Measurements from ENCODE around the gene EXOC7.

Gene EXOC7

DNA sequence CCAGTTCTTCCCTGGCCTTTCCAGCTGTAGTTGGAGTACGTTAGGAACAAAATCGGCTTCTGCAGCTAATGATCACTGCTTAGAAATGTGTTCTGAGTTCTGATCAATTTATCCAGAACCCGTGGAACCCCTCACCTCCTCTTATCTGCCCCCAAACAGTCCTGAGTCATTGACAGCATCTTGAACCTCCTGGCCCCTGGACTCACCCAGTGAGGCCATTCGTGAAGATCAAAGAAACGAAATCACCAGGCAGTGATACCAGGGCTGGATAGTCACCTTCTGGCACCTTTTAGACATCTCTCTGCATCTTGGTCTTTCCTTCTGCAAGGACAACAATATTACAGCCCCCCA lies 17.0 kb upstream of the EXOC7 start:
- no peak for DNase-seq (ENCODE audit: low read depth in 2 of 2)

DNA sequence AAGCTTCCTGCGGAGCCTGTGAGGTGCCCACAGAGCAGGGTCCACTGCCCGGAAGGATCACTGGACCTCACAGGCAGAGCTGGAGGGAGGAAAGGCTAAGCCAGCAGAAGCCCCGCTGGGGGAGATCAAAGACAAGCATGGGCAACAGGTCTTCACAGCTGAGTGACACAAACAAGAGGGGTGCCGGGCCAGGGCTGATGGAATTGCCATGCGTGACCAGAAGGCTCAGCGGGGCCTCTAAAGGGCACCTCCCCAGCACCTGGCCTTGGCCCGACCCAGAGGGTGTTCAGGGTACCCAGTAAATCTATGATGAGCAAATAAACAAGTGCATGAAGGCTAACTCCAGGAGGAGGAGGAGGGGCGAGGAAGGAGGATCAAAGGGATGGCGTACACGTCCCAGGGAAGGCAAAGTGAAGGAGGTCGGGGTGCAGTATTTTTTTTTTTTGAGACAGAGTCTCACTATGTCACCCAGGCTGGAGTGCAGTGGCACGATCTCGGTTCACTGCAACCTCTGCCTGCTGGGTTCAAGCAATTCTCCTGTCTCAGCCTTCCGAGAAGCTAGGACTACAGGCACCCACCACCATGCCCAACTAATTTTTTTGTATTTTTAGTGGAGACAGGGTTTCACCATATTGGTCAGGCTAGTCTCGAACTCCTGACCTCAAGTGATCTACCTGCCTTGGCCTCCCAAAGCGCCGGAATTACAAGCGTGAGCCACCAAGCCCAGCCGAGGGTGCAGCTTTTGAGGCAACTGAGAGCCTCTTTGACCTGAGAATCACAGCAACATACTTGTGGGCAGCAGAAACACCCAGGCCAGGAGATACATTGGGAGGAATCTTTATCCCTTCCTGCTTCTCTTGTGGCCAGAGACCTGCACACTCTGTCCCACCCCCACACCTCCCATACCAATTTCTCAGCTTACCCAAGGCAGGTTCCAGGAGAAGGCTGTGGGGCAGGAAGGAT lies 16.1 kb upstream of the EXOC7 start:
- DNase-seq (ENCODE audit: low read depth in 2 of 2) = no peak

DNA sequence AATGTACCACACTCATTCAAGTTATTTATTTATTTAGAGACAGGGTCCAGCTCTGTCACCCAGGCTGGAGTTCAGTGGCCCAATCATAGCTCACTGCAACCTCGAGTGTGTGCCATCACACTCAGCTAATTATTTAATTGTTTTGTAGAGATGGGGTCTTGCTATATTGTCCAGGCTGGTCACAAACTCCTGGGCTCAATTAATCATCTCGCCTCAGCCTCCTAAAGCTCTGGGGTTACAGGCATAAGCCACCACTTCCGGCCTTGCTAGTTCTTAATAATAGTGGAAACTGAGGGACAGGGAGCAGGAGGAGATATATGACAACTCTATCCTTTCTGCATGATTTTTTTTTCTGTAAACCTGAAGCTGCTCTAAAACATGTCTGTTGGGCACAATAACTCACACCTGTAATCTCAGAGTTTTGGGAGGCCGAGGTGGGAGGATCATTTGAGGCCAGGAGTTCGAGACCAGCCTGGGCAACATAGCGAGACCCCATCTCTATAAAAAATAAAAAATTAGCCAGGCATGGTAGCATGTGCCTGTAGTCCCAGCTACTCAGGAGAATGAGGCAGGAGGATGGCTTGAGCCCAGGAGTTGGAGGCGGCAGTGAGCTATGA lies 11.7 kb upstream of the EXOC7 start:
- no peak for DNase-seq (ENCODE audit: low read depth in 2 of 2)

DNA sequence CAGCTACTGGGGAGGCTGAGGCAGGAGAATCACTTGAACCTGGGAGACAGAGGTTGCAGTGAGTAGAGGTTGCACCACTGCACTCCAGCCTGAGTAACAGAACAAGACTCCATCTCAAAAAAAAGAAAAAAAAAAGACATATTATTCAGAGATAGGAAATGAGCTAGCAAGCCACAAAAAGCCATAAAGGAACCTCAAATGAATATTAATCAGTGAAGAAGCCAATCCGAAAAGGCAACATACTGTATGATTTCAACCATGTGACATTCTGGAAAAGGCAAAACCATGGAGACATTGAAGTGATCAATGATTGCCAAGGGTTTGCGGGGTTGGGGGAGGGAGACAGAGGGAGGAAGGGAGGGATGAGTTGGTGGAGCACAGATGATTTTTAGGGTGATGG lies 8.4 kb upstream of the EXOC7 start:
- no peak for DNase-seq (ENCODE audit: low read depth in 2 of 2)

DNA sequence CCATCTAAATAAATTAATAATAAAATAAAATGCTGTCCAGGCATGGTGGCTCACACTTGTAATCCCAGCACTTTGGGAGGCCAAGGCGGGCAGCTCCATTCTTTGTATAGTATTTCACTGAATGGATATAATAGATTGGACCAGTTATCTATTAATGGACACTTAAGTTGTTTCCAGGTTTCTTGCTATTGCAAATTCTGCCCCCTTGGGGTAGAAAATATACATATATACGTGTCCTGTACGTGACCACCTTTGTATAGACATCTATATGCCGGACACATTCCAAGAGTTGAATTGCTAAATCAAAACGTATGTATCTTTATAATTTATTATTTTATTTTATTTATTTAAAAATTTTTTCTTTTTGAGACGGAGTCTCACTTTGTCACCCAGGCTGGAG lies 3.9 kb upstream of the EXOC7 start:
- DNase-seq (ENCODE audit: low read depth in 2 of 2) = no peak

DNA sequence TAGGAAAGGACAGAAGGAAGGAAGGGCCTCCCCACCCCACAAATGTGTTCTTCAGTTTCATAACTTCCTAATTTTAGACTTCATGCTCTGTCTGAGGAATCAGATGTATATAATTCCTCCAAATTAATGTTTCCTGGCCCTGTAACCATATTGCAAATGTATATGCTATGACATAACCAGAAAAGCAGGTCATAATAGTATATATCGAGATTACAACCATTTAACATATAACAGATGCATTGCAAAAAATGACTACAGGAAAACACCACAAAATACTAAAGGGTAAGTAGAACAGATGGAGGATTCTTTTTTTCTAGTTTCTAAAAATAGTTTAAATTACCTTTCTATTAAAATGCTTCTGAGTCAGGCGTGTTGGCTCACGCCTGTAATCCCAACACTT lies 3.1 kb upstream of the EXOC7 start:
- DNase-seq (ENCODE audit: low read depth in 2 of 2) = no peak

DNA sequence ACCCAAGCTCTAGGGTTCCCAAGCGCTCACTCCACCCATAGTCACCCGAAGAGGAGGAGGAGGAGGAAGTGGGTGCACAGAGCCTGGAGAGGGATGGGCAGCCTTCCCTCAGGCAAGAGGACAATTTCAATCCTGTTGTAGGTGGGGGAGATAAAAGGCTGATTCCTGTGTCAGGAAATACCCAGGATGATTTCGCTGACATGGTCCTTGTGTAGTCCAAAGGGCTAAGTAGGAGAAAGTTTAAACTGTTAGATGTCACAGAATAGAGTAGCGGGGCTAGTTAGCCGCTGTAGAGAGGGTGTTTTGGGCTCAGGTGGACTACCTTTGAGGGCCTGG lies 1.3 kb upstream of the EXOC7 start:
- DNase-seq (ENCODE audit: low read depth in 2 of 2) = no peak

DNA sequence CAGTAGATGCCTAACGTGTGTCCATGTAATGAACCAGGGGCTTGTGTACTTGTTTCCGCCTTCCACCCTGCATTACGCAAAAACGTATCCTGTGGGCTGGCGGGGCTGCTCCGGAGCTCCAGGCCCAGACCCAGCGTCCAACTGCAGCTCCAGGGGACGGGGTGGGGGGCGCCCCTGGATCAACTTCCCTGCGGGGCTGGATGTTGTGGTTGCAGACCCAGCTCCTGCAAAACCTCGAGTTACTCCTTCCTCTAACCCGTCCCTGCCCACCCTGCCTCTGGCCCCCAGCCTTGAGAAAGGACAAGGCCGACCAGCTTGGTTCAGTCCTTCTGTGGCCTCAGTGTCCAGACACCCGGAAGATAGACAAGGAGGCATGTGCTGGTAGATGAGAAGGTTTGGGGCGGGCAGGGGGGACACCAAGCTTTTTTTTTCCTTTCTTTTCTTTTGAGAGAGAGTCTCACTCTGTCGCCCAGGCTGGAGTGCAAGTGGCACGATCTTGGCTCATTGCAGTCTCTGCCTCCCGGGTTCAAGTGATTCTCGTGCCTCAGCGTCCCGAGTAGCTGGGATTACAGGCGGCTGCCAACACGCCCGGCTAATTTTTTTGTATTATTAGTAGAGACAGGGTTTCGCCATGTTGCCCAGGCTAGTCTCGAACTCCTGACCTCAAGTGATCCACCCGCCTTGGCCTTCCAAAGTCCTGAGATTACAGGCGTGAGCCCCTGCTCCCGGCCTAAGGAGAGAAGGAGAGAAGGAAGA lies 731 bp upstream of the EXOC7 start:
- DNase-seq (ENCODE audit: low read depth in 2 of 2) = no peak

DNA sequence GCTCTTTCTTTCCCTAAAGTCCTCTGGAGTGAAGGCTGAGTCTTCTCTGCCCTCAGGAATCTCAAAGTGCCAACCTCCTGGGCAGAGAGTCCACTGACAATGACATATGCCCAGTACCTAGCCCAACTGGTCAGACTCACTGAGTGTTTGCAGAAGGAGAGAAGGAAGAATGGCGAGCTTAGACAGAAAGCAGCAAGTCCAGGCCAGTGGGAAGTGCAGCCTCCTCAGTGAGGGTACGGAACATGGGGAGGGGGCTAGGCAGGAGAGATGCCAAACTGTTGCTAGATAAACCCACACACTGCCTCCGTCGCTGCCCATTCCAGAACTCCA lies 678 bp downstream of the EXOC7 start:
- DNase-seq (ENCODE audit: low read depth in 2 of 2) = no peak

DNA sequence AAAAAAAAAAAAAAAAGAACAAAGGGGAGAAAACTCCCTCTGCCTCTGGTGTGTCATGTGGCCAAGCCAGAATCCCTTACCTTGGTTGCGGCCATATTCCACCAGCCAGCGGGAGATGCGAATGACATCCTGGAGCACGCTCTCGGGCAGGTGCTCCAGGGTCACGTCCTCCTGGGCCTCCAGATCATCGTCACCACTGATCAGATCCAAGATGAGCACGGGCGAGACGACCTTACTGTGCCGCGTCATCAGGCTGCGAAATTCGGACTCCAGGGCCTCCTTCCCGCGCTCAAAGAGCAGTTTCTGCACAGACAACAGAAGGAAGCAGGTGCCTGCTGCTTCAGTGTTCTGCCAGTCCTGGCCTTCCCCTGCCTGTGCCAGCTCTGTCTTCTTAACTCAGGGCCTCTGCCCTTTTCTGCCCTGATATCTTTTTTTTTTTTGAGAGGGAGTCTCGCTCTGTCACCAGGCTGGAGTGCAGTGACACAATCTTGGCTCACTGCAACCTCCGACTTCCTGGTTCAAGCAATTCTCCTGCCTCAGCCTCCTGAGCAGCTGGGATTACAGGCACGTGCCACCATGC lies 5.8 kb downstream of the EXOC7 start:
- DNase-seq (ENCODE audit: low read depth in 2 of 2) = no peak

DNA sequence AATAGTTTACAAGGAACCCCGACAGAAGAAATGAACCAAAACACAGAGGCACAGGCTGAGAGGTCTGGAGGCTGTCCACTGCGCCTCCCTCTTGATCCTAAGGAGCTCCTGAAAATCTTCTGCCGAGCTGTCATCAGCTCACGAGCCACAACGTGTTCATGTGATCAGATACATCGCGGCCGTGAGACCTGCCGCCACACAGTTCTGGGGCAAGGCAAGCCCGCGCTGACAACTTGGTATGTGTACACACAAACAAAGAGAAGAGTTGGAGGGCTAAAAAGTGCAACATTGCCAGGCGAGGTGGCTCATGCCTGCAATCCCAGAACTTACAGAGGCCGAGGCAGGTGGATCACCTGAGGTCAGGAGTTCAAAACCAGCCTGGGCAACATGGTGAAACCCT lies 7.6 kb downstream of the EXOC7 start:
- no peak for DNase-seq (ENCODE audit: low read depth in 2 of 2)

DNA sequence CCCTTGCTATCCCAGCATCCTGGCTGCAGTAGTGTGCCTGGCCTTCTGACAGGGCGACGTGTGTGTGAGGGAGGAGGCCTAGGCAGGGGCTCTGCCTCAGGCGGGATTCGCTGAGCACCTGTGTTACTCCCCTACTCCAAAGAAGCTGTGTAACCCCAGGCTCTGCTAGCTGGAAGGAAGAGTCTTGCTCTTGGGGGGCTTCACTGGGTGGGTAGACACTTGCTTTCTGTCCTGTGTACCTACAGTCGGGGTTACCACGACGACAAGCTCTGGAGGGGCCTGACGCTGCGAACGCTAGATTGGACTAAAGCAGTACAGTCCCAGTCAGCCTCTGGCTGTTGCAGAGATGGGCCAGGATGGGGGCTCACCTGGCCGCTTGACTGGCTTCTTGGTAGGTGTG lies 9.5 kb downstream of the EXOC7 start:
- DNase-seq (ENCODE audit: low read depth in 2 of 2) = no peak

DNA sequence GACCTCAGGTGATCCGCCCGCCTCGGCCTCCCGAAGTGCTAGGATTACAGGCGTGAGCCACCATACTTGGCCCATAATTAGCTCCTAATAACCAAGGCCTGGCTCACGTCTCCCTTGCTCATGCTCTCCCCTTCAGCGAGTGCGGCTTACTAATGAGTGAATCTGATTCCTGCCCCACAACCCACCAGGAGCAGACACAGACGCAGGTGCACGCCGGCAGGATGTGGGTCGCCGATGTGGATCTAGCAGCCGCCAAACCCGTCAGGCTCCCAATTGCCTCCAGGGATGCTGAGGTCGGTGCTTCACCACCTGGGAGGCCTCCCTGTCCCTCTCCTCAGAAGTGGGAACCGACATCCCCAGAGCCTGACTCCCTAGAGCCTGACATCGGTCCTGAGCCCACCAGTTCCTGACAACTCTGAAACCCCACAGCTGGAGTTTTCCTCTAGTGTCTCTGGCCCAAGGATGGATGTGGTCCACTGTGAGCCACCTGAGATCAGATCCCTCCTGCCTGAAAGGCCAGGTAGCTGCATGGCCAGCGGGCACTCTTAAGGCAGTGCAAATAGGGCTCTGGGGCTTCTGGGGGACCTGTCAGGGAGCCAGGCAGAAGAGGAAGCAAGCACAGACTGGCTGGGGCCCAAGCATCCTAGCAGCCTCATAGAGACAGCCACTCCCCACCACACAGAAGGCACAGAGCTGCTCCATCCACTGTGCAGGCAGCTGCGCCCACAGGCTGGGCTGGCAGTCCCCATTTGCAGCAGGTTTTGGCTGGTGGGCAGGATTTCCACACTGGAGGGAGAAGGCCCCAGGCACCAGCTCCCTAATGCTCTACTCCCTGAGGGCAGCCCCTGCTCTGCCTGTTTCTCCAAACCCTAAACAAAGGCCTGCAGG lies 10.8 kb downstream of the EXOC7 start:
- no peak for DNase-seq (ENCODE audit: low read depth in 2 of 2)

DNA sequence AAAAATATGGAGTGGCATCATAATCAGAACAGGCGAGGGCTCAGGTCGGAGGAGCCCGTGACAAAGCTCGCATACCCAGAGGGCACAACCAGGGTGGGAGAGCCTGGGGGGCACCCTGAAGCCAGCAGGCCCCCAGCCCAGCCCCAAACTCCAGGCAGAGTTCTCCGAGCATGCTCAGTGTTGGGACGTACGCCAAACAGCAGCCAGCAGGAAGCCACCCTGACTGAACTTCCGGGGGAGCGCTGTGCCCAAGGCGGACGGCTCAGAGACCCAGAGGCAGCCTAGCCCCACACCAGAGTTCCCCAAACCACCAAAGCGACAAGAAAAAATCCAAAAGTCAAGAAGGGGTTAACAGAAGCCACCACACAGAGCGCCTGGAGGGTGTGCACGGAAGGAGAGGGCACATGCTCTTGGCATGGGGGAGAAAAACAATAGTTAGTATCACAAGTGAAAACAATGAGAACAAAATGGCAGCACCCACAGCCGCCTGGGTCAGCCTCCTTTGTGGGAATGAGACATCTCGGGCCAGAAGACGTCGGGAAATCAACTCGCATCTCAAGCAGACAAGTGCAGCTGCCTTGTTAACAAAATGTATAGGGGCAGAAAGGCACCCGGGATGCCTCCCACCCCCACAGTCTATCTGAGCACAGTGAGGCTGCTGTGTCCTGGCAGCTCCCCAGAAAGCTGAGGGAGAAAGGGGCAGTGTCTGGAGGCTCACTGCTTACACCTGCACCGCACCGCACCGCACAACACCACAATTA lies 11.9 kb downstream of the EXOC7 start:
- no peak for DNase-seq (ENCODE audit: low read depth in 2 of 2)

DNA sequence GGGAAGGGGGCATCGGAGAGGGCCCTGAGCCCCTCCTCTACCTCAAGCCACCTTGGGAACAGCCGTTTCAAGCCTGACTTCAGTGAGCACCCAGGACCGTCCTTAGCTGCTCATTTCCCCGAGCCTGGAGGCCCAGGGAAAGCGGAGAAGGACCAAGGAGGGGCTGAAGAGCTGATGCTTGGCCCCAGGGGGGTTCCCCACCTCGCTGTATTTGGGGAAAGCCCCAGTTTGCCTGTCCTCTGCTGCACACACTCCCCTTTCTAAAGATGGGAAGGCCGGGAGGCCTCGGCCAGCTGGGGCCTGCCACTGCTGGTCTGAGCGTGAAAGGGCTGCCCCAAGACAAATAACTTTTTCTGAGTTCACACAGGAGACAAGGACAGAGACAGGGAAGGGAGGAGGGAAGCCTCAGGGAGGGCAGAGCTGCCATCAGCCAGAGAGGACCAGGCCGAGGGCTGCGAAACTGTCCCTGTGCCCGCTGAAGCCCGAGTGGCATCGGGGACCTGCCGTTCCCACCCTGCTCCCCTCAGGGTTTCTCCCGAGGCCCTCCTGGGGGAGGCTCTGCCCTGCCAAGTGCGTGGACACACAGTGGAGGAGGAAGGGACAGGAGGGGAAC lies 13.0 kb downstream of the EXOC7 start:
- no peak for DNase-seq (ENCODE audit: low read depth in 2 of 2)

DNA sequence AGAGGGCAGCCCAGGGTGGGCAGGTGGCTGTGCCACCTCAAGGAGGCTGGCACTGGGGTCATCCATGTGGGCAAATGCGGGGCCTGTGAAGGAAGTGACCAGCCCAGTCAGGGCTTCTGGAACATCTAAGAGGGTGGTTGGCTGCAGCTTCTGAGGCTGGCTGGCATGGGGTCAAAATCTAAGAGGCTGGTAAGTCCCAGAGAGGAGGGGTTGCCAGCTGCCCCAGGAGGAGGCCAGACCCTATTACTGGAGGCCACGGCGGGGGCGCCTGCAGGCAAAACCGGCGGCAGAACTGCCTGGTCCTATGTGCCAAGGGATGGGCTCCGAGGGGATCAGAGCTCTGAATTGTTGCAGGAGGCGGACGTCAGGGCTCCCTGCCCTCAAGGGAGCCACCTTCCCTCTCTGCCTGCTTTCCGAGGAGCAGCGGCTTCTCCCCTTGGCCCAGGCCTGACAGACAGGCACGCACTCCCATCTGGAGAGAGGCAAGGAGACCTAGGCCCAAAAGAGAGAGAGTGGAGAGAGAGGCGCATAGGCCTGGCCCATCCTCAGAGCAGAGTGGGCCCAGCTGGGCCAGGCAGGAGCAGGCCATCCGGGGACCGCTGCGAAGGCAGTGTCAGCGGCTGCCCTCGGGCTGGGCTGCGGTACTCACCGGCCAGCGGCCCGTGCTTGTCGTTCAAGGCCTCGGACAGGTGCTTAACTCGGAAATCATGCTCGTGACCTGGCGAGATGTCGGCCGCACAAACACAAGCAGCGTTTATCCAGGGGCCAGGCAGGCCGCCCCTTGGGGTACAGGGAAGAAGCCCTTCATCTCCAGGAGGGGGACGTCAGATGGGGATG lies 13.7 kb downstream of the EXOC7 start:
- DNase-seq (ENCODE audit: low read depth in 2 of 2) = no peak

DNA sequence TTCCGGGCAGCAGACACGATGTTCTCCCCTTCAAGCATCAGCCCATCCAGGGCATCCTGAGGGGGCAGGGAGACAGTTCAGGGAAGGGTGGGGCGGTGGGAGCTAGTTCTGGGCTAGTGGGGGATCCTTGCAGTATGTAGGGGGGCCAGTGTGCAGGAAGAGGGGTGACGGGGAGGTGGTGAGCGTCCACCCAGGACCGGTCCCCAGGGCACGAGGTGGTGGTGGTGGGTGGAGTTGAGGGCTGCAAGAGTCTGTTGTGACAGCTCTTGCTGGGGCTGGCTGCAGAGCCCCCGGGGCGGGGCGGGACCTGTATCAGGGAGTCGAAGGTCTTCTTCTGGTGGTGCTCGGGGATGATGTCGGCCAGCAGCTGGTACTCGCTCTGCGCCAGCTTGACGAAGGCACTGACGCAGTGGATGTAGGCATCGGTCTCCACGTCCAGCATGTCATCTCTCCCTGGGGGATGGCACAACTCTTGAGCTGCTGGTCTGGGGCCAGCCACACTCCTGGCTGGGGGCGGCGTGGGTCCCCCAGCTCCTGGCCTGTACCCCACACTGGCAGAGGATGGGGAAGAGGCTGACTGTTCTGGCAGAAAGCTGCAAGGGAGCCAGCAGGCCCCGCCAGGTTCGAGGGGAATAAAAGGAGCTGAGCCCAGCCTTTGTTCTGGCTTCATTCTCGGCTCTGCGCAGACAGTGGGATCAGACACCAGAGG lies 14.6 kb downstream of the EXOC7 start:
- no peak for DNase-seq (ENCODE audit: low read depth in 2 of 2)

DNA sequence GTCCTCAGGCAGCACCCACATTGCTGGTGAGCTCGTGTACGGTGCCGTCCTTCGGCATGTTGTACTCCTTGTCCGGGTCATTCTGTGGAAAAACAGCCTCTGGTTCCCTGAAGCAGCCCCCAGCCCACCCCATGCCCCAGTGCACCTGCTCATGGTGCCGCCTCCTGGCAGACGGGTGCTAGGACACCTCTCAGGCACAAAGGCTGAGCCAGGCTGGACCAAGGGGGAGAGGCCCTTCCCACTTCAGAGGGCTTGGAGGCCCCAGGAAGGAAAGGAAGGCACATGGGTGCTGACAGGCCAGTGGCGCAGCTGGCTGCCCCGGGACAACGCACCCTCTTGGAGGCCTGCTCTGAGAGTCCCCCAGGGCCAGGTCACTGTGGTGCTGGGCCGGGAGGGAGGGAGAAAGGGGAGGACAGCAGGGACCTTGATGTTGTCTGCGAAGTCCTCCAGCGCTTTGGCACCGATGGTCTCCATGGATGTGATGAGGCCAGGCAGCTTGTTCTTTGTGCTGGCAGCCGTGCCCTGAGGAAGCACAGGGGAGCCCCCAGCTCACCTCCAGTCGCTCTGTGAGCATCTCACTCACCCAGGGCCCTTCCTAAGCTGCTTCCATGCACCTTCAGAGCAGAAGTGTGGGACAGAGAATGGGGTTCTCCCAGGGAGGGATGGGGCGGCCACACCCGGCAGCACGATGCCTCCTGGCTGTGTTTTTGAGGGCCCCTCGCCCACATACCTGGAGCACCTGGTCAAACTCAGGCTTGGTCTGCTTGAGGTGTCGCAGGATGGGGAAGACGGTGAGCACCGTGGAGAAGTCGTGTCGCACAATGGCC lies 15.3 kb downstream of the EXOC7 start:
- DNase-seq (ENCODE audit: low read depth in 2 of 2) = no peak
